ENCODE measurements around the gene TRIM44.
A peak's percentile ranks its signal among the peaks of the same experiment; 100 is the strongest.

The TRIM44 gene

GRCh38 chr11:35794333-35794732 is 131.8 kb downstream of the TRIM44 start:
- no peak for DNase-seq

DNA sequence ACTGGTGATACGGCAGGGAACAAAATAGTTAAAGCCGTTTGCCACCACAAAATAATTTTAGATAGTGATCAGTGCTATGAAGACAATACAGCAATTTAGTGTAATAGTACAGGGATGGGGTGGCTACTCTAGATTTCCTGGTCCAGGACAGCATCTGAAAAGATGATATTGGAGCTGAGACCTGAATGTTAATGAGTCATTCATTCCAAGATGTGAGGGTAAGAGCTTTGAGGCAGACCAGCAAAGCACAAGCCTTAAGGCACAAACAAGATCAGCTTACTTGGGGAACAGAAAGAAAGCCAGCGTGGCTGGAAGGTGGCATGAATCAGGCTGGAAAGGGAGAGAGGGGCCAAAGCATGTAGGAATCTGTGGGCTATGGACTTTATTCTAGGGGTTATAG is 132.3 kb downstream of the TRIM44 start:
- no peak for DNase-seq

GRCh38 chr11:35796562-35796961 is 134.0 kb downstream of the TRIM44 start:
- no peak for DNase-seq

DNA sequence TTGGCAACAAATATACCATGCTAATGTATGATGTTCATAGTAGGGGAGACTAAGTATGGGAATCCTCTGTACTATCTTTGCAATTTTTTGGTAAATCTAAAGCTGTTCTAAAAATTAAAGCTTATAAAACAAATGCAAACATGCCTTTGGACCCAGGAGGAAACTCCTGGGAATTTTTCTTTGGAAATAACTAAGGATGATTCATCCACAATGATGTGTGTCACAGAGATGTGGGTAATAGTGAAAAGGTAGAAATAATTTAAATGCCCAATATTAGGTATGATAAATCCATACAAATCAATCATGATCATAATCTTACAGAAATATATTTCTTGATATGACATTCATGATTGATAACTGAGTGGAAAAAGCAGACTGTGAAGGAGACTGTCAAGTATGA is 135.8 kb downstream of the TRIM44 start:
- no peak for DNase-seq

GRCh38 chr11:35798983-35799382 is 136.4 kb downstream of the TRIM44 start:
- DNase-seq: no peak

DNA sequence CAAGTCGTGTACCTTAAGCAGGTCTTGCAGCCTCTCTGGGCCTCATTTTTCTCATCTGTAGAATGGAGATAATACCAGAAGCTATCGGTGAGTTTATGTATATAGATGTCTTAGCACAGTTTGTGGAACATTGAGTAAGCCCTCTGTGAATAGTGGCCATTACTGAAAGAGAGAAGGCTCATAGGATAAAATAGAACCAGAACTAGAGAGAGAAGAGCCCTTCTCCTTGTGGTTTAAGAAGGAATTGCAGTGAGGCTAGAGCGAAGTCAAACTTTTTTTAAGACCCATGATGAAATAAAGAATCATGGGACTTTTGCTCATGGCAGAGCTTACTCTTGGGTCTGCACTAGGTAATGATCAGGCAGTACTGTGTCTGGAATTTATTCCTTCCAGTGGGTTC is 137.1 kb downstream of the TRIM44 start:
- DNase-seq: no peak

- DNase-seq: no peak
Observed at GRCh38 chr11:35800970-35801953, 138.7 kb downstream of the TRIM44 start.

DNA sequence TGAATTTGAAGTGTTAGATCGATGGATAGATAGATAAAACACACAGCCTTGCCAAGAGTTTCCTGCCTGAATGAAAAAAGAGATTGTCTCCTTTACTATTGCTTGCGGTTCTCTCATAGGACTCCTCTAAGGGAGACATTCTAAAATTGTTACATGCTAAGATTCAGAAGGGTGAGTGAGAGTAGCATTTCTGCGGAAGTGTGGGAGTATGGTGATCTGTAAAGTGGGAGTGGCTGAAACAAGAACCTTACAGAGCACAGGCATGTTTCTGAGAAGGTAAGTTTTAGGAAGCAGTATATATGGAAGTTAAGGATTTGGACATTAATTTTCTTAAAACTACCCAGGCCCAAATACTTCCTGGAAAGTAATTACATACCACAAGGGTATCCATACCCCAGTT is 139.6 kb downstream of the TRIM44 start:
- no peak for DNase-seq

DNA sequence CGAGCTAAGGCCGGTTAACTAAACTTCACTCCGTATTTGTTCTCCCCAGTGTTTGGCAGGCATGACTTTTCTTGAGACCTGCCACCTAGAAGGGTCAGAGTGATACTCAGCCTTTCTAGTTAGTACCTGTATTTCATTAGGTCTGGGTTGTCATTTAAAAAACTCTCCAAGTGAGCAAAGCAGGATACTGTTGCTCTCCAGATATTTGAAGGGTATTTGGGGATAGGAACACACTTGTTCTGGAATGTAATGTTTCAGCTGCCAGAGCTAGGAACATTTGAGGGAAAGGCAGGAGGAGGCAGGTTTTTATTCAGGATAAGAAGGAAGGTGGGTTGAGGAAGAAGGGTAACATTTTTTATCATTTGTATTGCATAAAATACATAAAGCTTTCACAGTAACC is 140.1 kb downstream of the TRIM44 start:
- no peak for DNase-seq

- DNase-seq: no peak
Observed at GRCh38 chr11:35803115-35803514, 140.5 kb downstream of the TRIM44 start.

- no peak for DNase-seq
Observed at GRCh38 chr11:35804451-35805040, 142.0 kb downstream of the TRIM44 start.

- DNase-seq: no peak
Observed at GRCh38 chr11:35809561-35809960, 147.0 kb downstream of the TRIM44 start.

- DNase-seq: peak; percentile 10
Observed at GRCh38 chr11:35810045-35810645, 147.6 kb downstream of the TRIM44 start.

- DNase-seq: peak; percentile 63
Observed at GRCh38 chr11:35811783-35812182, 149.2 kb downstream of the TRIM44 start.

DNA sequence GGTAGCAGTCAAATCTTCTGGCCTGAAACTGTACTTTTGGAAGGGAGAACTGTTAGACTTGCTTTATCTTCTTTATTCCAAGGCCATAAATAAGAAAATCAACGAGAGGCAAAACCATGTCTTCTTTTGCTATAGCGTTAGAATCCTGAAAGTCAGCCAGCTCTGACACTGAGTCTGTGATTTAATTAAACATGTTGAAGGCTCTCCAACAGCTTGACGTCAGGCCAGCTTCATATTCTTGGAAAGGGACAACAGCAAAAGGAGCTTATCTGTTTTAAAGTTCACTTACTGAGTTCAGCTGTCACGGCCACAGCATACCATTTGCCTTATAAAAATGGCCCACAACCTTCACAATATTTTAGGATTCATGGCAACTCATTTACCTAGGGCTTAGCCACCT is 150.3 kb downstream of the TRIM44 start:
- no peak for DNase-seq

DNA sequence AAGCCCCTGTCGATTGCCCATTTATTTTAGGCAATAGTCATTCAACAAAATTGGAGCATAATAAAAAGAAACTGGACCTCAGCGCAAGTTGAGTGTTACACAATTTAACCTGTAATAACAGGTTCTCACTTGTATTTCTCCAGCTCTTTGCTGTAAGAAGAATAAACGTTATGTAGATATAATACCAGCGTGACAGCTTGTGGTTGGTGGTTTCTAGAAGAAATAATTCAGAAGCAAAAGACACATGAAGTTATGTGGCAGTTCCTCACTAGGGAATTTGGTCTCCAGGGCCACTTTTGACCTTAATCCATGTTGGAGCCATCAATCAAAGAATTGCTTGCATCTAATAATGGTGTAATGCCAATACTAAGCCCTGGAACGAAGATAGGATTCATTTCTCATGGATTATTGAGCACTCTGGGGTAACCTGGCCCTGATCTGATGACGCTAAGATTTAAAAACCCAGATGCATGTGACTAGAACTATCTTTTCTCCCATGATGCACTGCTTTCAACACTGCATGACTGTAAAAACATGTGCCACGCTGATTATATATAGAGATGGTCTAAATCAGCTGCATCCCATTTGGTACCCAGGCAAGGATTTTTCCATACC is 151.6 kb downstream of the TRIM44 start:
- no peak for DNase-seq

- no peak for DNase-seq
Observed at GRCh38 chr11:35814720-35815305, 152.2 kb downstream of the TRIM44 start.

DNA sequence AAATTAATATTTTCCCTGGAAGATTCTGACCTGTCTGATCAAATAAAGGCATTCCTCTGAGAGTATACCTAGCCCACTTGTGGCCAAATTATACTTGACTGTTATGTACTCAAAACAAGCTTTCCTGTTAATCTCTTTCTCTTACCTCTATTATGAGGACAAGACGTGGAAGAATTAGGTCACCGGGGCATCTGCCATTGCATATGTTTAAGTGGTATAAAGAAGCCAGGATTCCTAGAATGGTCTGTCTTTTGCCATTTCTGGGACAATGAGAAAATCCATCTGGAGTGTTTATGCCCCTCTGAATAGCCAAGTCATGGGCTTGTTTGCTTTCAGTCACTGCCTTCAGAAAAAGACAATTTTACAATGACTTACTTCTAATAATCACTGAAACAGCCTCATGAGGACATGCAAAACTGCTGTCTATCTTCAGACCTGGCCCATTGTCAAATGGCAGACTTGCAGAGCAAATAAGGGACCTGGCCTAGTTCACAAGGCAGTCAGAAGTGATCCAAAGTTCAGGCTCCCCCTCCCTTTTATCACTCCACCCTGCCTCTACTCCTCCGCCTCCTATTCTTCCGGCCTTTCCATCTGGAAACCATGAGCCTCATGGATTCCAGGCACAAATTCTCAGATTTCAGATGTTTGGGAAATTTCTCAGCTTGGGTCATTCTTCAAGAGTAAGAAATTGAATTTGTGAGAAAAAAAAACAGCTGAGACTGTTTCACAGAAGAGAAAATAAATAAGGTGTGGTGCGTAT is 153.2 kb downstream of the TRIM44 start:
- no peak for DNase-seq

DNA sequence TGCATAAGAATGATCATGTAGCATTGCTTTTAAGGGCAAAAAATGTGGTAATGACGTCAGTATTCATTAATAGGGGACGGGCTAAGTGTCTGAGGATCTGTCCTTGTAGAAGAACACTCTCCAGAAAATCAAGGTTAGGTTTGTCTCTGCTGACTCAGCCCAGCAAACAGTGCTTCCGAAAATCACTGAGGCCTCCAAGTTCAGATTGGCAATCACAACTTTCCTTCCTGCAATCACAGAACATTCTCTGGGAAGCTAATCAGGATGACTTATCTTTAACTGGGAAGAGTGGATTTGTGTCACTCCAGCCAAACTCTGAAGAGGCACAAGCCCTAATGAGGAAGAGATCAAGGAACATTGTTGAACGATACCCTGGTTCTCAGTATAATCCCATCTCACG is 158.0 kb downstream of the TRIM44 start:
- no peak for DNase-seq

DNA sequence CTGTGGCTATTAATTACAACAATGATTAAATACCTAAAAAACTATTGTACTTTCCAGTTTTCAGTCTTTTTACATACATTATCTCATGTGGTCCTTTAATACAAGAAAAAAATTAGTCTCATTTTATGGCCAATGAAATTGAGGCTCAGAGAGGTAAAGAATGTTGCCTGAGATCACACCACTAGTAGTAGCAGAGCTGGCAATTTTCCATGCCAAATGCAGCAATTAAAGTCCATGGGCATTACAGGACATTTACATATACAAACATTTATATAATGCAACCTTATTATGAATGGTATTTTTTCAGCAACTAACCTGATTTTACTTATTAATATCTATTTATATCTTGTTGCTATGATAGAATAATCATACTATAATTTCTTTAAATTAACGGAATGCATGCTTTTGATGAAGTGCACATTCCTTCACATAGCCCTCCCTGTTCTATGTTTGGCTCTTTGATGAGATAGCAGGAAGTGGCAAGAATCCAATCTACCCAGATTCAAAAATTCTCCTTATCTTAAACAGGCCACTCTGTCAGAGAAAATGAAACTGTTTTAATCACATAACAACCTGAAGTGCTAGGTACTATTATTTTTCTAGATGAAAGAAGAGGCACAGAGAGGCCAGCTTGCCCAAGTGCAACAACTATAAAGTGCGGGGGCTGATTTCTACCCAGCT is 160.4 kb downstream of the TRIM44 start:
- DNase-seq: peak; percentile 54

DNA sequence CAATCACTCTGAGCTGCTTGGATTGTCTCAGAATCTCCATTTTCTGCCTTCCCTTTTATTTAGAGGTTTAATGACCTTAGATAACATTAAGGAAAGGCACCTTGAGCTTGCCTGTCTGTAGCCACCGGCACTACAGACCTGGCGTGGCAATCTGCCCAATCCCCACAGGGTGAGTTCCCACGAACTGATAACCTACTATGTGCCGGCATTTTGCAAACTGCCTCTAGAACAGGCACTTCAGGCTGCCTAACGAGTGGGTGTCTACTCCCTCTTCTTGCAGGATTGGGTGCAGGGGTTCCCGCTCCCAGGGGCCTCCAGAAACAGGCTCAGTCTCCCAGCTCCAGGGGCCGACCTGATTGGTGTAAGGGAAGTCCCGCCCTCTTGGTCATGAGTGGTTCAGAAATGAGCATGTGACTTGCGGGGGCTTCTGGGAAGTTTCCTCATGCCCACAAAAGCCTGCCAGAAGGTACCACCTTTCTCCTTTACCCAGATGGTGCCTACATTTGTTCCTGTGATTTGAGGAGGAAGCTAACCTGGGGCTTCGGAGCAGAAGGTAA is 161.2 kb downstream of the TRIM44 start:
- DNase-seq: no peak
